ENCODE results near the gene TMTC2. TPM values are rescaled to one million over a fixed set of nuclear protein-coding genes. Genes with fewer than 3 reads are reported as not detected.

TMTC2 gene
- polyA plus RNA-seq, 3 donors, result 36.4 to 41.4 (median 37.4) TPM

GRCh38 chr12:82858534-82858917 is 171.8 kb downstream of the TMTC2 start:
- no peak for DNase-seq (ENCODE audit: extremely low read depth in 1 of 11, low read depth in 9 of 11, low spot score in 4 of 11)

- DNase-seq (ENCODE audit: extremely low read depth in 1 of 11, low read depth in 9 of 11, low spot score in 4 of 11), result no peak
Observed at GRCh38 chr12:82862069-82862841, 175.5 kb downstream of the TMTC2 start.

GRCh38 chr12:82862876-82863649 is 176.4 kb downstream of the TMTC2 start:
- no peak for DNase-seq (ENCODE audit: extremely low read depth in 1 of 11, low read depth in 9 of 11, low spot score in 4 of 11)

GRCh38 chr12:82866227-82866775 is 179.6 kb downstream of the TMTC2 start:
- DNase-seq (ENCODE audit: extremely low read depth in 1 of 11, low read depth in 9 of 11, low spot score in 4 of 11), result no peak

GRCh38 chr12:82866946-82867345 is 180.2 kb downstream of the TMTC2 start:
- DNase-seq (ENCODE audit: extremely low read depth in 1 of 11, low read depth in 9 of 11, low spot score in 4 of 11), result no peak

- no peak for DNase-seq (ENCODE audit: extremely low read depth in 1 of 11, low read depth in 9 of 11, low spot score in 4 of 11)
Observed at GRCh38 chr12:82867762-82868500, 181.2 kb downstream of the TMTC2 start.

GRCh38 chr12:82870771-82871377 is 184.2 kb downstream of the TMTC2 start:
- DNase-seq (ENCODE audit: extremely low read depth in 1 of 11, low read depth in 9 of 11, low spot score in 4 of 11), result no peak

GRCh38 chr12:82872088-82872487 is 185.4 kb downstream of the TMTC2 start:
- no peak for DNase-seq (ENCODE audit: extremely low read depth in 1 of 11, low read depth in 9 of 11, low spot score in 4 of 11)

GRCh38 chr12:82873309-82873708 is 186.6 kb downstream of the TMTC2 start:
- no peak for DNase-seq (ENCODE audit: extremely low read depth in 1 of 11, low read depth in 9 of 11, low spot score in 4 of 11)

- DNase-seq (ENCODE audit: extremely low read depth in 1 of 11, low read depth in 9 of 11, low spot score in 4 of 11), result no peak
Observed at GRCh38 chr12:82873951-82874350, 187.2 kb downstream of the TMTC2 start.

GRCh38 chr12:82874945-82875344 is 188.2 kb downstream of the TMTC2 start:
- DNase-seq (ENCODE audit: extremely low read depth in 1 of 11, low read depth in 9 of 11, low spot score in 4 of 11), result no peak

GRCh38 chr12:82876075-82876474 is 189.4 kb downstream of the TMTC2 start:
- no peak for DNase-seq (ENCODE audit: extremely low read depth in 1 of 11, low read depth in 9 of 11, low spot score in 4 of 11)

- DNase-seq (ENCODE audit: extremely low read depth in 1 of 11, low read depth in 9 of 11, low spot score in 4 of 11), result no peak
Observed at GRCh38 chr12:82877963-82878362, 191.3 kb downstream of the TMTC2 start.

- no peak for DNase-seq (ENCODE audit: extremely low read depth in 1 of 11, low read depth in 9 of 11, low spot score in 4 of 11)
Observed at GRCh38 chr12:82880442-82880901, 193.8 kb downstream of the TMTC2 start.

- DNase-seq (ENCODE audit: extremely low read depth in 1 of 11, low read depth in 9 of 11, low spot score in 4 of 11), result no peak
Observed at GRCh38 chr12:82883394-82884355, 197.0 kb downstream of the TMTC2 start.

GRCh38 chr12:82886671-82887340 is 200.1 kb downstream of the TMTC2 start:
- DNase-seq (ENCODE audit: extremely low read depth in 1 of 11, low read depth in 9 of 11, low spot score in 4 of 11), result no peak

- DNase-seq (ENCODE audit: extremely low read depth in 1 of 11, low read depth in 9 of 11, low spot score in 4 of 11), result no peak
Observed at GRCh38 chr12:82893896-82894295, 207.2 kb downstream of the TMTC2 start.

All from renal cortex interstitium (tissue), 11 donors.